Fibroblast of pulmonary artery (primary cell): ENCODE results near the gene VSIG10L2.
"Not testable (repeated sequence)": the region's sequence is repeated elsewhere in the genome, so short reads cannot be mapped to it uniquely, and the experiment has no call there.

ENCODE experiments used
- DNase-seq: peaks from one replicate; pipeline ENCODE4 v3.0.0-alpha.2; 2010; ENCODE audit warnings: low read depth
- H3K4me3 ChIP-seq: replicated peaks from 2 replicates; pipeline ENCODE4 v1.5.1; 2011; ENCODE audit warnings: low read depth, mild to moderate bottlenecking, control low read depth, low read length, moderate library complexity
- CTCF ChIP-seq: IDR thresholded peaks from 2 replicates; pipeline ENCODE4 v1.5.1; 2011; ENCODE audit warnings: mild to moderate bottlenecking, control low read depth, low read length, inconsistent platforms; ENCODE audit errors: missing control alignments

The VSIG10L2 gene

GRCh38 chr11:125978181-125978716 lies 32.4 kb downstream of the VSIG10L2 start:
- no peak for TF ChIP-seq CTCF
- no peak overlapping the region for H3K4me3 ChIP-seq
- no peak for DNase-seq

GRCh38 chr11:125978778-125979407 lies 33.0 kb downstream of the VSIG10L2 start:
- TF ChIP-seq CTCF, result no peak
- no peak for DNase-seq
- no peak overlapping the region for H3K4me3 ChIP-seq

GRCh38 chr11:125979511-125979910 lies 33.7 kb downstream of the VSIG10L2 start:
- no peak for TF ChIP-seq CTCF
- DNase-seq, result no peak
- no peak overlapping the region for H3K4me3 ChIP-seq

- DNase-seq, result no peak
- TF ChIP-seq CTCF, result no peak
Observed at GRCh38 chr11:125980436-125980835, 34.6 kb downstream of the VSIG10L2 start.

GRCh38 chr11:125982348-125982730 lies 36.5 kb downstream of the VSIG10L2 start:
- TF ChIP-seq CTCF, result no peak
- no peak for DNase-seq
- no peak overlapping the region for H3K4me3 ChIP-seq

More at GRCh38 chr11:125980436-125980835, 34.6 kb downstream of the VSIG10L2 start:
- no peak overlapping the region for H3K4me3 ChIP-seq

- not testable (repeated sequence) for H3K4me3 ChIP-seq, DNase-seq
Observed at GRCh38 chr11:125985956-125986355, 40.1 kb downstream of the VSIG10L2 start.

GRCh38 chr11:125987066-125987641 lies 41.3 kb downstream of the VSIG10L2 start:
- no peak for TF ChIP-seq CTCF

More at GRCh38 chr11:125987066-125987641, 41.3 kb downstream of the VSIG10L2 start:
- no peak for DNase-seq
- H3K4me3 ChIP-seq, result no peak overlapping the region
